HL-60 (cell line): ENCODE data around the gene COBL.

ENCODE experiments used
- DNase-seq, 2 experiments: peaks; one replicate each; pipeline ENCODE4 v3.0.0-alpha.2; 2010 to 2020; ENCODE audit warnings: low read depth in 1 of 2, low spot score in 1 of 2
- H3K27ac ChIP-seq: fragments of 250-450 bp; sonication (Bioruptor Pico); replicated peaks from 2 replicates; pipeline ENCODE4 v1.5.1; 2020; ENCODE audit warnings: mild to moderate bottlenecking, moderate library complexity
- H3K27me3 ChIP-seq: fragments of 250-450 bp; sonication (Bioruptor Pico); 2 replicates; pipeline ENCODE4 v1.5.1; 2021; ENCODE audit warnings: mild to moderate bottlenecking, moderate library complexity; ENCODE audit not compliant: insufficient read depth, poor library complexity, severe bottlenecking
- H3K4me3 ChIP-seq: replicated peaks from 2 replicates; pipeline ENCODE4 v1.5.1; 2011; ENCODE audit warnings: mild to moderate bottlenecking, control low read depth, low read length; ENCODE audit not compliant: insufficient read depth
- CTCF ChIP-seq: IDR thresholded peaks from one replicate; pipeline ENCODE4 v1.5.1; 2011; ENCODE audit warnings: low read length, control low read depth, inconsistent platforms; ENCODE audit not compliant: insufficient read depth
- GABPA ChIP-seq: IDR thresholded peaks from 2 replicates; pipeline ENCODE4 v1.6.1; 2012; ENCODE audit warnings: low read depth
- POLR2AphosphoS5 ChIP-seq: IDR thresholded peaks from 2 replicates; pipeline ENCODE4 v1.6.1; 2012; ENCODE audit warnings: low read depth
- REST ChIP-seq: IDR thresholded peaks from 2 replicates; pipeline ENCODE4 v1.6.1; 2012; ENCODE audit warnings: low read depth; ENCODE audit not compliant: insufficient replicate concordance
- SPI1 ChIP-seq: IDR thresholded peaks from 2 replicates; pipeline ENCODE4 v1.6.1; 2012; ENCODE audit warnings: low read depth, mild to moderate bottlenecking, borderline replicate concordance

The COBL gene

GRCh38 chr7:50976064-50976463, 340.5 kb downstream of the COBL start:
- TF ChIP-seq REST, result no peak
- TF ChIP-seq CTCF, result no peak
- no peak for DNase-seq
- Histone ChIP-seq H3K27ac (no peak overlapping the region), H3K27me3 (no peaks in the 10 kb centered on the region), H3K4me3 (no peak overlapping the region)

- DNase-seq, result no peak
- Histone ChIP-seq H3K27me3 (no peaks in the 10 kb centered on the region), H3K27ac (no peak overlapping the region), H3K4me3 (no peak overlapping the region)
- TF ChIP-seq POLR2AphosphoS5 (no peak), SPI1 (no peak), GABPA (no peak), REST (no peak), CTCF (no peak)
These were observed 342.4 kb downstream of the COBL start for GRCh38 chr7:50974240-50974639.

- no peak for DNase-seq
- TF ChIP-seq POLR2AphosphoS5, result no peak
- TF ChIP-seq CTCF, result no peak
- no peak for TF ChIP-seq REST
- TF ChIP-seq GABPA, result no peak
- no peak for TF ChIP-seq SPI1
- H3K27me3 ChIP-seq, result no peaks in the 10 kb centered on the region
- H3K4me3 ChIP-seq, result no peak overlapping the region
- no peak overlapping the region for H3K27ac ChIP-seq
These were observed 342.8 kb downstream of the COBL start for GRCh38 chr7:50973814-50974213.
